ENCODE measurements around the gene CEP72.

CEP72 gene

DNA sequence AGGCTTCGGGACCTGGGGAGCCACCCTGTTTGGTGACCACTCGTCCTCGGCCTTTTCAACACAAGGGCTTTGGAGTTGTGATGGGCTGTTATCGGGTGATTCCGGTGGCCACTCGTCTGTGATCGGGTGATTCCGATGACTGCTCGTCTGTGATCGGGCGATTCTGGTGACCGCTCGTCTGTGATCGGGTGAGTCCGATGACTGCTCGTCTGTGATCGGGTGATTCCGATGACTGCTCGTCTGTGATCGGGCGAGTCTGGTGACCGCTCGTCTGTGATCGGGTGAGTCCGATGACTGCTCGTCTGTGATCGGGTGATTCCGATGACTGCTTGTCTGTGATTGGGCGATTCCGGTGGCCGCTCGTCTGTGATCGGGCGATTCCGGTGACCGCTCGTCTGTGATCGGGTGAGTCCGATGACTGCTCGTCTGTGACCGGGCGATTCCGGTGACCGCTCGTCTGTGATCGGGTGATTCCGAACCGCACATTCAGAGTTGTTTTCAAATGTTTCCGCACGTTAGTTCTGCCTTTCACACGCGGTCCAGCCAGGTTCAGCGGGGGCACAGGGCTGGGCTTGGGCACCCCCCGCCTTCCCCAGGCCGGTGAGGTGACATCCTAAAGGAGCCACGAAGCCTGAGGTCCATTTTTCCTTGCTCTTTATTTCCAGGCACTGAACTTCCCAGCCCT is 50.8 kb downstream of the CEP72 start:
- DNase-seq (ENCODE audit: insufficient read length, low spot score) = no peak
- FAIRE-seq = no peak
- TF ChIP-seq POLR2A (IDR thresholded peaks at IDR 0.05; ENCODE audit: low read depth, low read length) = no peak

DNA sequence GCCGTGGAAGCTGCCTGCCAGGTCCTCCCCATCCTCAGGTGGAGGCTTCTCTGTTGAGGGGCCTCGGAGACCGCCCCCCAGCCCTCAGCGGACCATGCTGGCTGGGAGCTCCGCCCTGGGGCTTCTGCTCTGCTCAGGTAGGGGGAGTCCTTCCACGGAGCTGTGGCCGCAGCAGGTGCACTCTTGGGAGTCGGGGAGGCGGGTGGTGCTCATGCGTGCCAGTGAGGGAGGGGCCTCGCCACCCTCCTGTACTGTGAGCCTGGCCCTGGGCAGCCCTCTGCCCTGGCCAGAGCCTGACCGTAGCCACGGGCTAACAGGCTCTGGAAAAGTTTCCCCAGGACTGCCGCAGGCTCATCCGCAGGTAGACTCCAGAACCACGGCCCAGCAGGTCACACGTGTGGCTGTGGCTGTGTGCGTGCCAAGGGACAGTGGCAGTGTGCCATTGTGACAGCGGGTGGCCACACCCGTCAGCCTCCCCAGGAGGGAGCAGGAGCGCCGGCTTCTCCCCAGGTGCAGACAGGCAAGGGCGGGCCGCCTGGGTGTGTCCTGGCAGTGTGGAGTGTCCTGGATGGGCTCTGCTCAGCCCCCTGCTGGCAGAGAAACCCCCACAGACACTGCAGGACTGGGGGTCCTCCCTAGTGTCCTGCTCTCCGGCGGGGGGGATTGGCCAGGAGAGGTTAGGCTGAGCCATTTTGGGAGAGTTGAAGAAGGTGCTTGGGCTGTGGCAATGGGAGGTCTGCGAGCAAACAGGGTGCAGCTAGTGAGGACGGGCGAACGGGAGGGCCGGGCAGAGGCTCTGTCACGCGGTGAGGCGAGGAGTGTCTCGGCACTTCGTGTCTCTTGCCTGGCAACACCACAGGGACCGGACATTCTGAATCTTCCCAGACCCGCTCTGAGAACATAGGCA is 51.5 kb downstream of the CEP72 start:
- DNase-seq (ENCODE audit: insufficient read length, low spot score) = no peak
- no peak for FAIRE-seq
- no peak for TF ChIP-seq POLR2A (IDR thresholded peaks at IDR 0.05; ENCODE audit: low read depth, low read length)

DNA sequence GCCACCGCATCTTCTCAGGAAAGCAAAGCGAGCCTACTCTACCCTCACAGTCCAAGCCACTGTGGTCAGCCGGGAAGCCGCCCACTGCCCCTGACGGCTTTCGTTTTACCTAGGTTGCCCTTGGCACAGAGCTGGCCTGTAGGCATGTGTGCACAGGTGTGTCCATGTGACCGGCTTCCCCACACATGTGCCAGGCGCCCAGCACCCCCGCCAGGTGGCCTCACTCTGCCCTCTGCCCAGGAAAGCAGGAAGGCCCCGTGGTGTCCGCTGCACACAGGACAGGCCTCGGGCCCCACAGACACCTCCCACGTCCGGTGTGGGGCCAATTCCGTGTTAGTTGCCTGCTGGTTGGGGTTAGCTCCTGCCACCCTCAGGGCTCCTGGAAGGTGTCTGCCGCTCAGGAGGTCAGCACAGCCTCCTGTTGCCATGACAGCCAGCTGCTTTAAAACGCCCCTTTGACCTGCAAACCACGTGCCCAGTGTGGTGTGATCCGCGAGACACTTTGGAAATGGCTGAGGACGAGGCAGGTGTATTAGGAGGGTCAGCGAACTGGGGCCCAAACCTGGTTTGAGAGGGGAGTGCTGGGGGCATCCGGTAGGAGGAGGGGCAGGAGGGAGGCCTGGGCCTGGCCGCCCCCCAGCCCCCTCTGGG is 52.3 kb downstream of the CEP72 start:
- DNase-seq (ENCODE audit: insufficient read length, low spot score) (no peak), FAIRE-seq (no peak)
- no peak for TF ChIP-seq POLR2A (IDR thresholded peaks at IDR 0.05; ENCODE audit: low read depth, low read length)

DNA sequence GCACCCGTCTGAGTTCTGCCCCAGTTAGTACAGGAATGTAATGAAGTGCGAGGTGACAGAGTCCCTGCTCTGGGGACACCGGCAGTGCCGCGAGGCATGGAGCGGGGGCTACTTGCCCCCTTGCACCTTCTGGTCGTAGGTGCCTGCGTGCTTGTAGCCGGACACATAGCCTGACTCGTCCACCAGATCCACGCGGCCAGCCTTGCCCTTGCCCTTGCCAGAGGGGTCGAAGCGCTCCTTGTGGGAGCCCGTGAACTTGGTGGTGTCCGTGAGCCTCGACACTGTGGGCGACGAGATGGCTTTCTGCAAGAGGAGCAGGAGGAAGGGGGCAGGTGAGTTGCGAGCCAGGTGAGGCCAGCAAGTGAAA is 52.8 kb downstream of the CEP72 start:
- TF ChIP-seq POLR2A (IDR thresholded peaks at IDR 0.05; ENCODE audit: low read depth, low read length) = no peak
- FAIRE-seq = no peak
- no peak for DNase-seq (ENCODE audit: insufficient read length, low spot score)

DNA sequence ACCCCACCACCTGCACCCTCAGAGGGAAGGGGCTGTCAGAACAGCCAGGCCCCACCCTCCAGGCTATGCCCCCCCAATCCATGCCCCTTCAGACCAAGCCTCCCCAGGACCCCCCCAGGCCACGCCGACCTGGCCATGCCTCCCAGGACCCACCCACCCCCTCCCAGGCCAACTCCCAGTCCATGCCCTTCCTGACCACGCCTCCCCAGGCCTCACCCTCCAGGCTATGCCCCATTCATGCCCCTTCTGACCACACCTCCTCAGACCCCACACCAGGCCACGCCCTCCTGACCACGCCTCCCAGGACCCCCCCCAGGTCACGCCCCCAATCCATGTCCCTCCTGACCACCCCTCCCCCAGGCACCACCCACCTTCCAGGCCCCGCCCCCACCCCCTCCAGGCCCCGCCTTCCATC is 53.4 kb downstream of the CEP72 start:
- TF ChIP-seq POLR2A (IDR thresholded peaks at IDR 0.05; ENCODE audit: low read depth, low read length) = no peak
- no peak for FAIRE-seq
- no peak for DNase-seq (ENCODE audit: insufficient read length, low spot score)

DNA sequence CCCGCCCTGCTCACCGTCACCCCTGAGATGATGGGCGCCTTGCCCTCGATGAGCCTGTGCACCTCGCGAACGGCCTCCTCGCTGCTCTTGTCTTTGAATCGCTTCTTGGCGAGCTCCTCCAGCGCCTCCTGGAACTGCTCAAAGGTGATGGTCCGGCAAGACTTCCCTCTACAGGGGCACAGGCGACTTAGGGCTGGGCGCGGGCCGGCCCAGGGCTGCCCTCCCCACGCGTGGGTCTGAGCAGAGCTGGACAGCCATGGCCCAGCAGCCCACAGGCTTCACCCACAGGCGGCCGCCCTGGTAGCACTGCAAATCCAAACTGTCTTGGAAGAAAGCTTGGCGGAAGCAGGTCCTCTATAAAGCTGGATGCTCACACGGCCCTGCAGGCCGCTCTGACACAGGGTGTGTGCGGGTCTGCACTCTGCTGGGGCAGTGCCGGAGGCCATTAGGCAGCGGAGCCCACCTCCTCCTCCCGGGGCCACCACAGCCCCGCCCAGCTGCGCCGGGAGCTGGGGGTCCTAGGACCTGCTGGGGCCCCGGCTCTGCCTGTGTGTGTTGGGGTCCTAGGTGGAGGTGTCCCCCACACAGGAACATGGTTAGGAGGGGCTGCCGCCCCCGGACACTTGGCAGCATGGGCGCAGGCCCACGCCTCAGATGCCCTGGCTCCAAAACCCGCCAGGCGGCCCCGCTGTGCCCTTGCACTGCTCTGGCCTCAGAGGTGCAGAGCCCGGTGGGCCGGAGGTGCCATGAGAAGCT is 54.0 kb downstream of the CEP72 start:
- DNase-seq (ENCODE audit: insufficient read length, low spot score) (no peak), FAIRE-seq (no peak)
- no peak for TF ChIP-seq POLR2A (IDR thresholded peaks at IDR 0.05; ENCODE audit: low read depth, low read length)

DNA sequence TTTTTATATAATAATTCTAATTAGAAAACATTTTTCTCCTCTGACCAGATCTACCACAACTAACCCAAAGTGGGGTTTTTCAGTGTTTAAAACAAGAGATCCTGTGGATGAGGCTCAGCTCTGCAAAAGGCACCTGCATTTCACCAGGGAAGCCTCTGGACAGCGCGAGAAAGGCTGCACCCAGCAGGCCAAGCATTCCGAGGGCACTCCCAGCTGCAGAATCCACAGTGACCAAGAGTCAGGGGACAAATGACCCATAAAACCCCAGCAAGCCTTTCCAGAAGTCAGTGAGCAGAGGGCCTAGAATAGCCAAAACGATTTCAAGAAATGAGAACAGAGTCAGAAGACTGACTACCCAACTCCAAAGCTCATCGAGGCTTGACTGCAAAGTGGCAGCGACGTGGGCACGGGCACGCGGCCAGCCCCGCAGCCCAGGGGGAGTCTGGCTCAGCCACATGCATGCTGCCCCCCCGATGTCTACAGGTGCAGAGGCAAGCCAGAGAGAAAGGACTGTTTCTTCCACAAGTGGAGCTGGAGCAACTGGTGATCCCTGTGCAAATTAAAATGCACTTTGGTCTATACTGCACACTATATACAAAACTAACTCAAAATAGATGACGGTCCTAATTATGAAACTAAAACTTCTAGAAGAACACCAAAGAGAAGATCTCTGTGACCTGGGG is 54.8 kb downstream of the CEP72 start:
- DNase-seq (ENCODE audit: insufficient read length, low spot score) (no peak), FAIRE-seq (no peak)
- TF ChIP-seq POLR2A (IDR thresholded peaks at IDR 0.05; ENCODE audit: low read depth, low read length) = no peak

DNA sequence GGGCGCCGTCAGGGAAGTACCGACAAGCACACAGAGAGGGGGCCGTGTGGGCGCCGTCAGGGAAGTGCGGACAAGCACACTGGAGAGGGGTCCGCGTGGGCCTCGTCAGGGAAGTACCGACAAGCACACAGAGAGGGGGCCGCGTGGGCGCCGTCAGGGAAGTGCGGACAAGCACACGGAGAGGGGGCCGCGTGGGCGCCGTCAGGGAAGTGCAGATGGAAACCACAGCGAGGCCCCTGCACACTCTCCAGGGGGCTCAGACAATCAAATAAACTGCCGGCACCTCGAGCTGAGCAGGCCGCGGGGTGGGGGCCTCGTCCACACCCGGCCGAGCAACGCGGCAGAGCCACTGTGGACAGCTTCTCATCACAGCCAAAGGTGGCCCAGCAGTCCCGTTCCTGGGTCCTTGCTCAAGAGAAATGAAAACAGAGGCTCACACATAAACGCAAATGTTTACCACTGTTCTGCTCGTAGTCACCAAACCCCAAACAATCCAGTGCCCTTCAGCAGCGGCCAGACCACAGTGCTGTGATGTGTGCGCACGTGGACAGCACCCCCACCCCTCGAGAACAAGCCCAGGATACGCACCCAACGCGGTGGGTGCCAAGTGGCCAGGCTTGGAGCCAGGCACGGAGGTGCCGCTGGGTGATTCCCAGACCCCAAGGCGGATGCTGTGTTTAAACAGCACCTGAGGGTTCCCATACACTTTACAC is 56.3 kb downstream of the CEP72 start:
- no peak for DNase-seq (ENCODE audit: insufficient read length, low spot score)
- no peak for TF ChIP-seq POLR2A (IDR thresholded peaks at IDR 0.05; ENCODE audit: low read depth, low read length)
- no peak for FAIRE-seq

DNA sequence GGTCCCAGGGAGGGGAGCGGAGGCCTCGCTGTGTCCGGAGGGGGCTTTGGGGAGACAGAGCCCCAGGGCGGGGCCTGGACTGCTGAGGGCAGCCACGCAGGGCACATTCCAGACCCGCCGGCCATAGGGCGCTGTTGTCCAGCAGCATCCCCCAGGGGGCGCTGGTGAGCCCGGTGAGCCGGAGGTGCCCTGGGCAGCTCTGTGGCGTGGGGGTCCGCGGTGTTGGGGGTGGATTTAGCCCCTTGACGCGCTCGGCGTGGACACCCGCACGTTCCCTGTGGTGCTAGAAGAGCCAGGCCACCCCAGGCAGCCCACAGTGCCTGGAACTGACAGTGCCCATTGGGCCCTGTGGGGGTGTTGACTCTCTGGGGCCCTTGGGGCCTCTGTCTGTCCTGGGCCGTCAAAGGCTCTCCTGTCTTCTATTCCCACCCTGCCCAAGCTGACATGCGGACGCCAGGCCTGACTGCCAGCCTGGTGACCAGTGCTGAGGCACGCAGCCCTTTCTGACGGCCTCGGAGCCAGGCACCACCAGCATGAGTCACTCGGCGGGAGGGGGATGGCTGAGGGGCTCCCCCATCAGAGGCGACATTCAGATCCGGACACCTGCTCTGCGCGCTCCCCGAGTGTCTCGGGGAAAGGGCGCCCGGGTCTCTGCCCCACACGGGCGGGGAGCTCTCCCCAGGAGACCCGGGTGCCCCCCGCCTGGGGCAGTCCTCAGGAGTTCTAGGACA is 57.1 kb downstream of the CEP72 start:
- TF ChIP-seq POLR2A (IDR thresholded peaks at IDR 0.05; ENCODE audit: low read depth, low read length) = no peak
- DNase-seq (ENCODE audit: insufficient read length, low spot score) = no peak
- FAIRE-seq = no peak

DNA sequence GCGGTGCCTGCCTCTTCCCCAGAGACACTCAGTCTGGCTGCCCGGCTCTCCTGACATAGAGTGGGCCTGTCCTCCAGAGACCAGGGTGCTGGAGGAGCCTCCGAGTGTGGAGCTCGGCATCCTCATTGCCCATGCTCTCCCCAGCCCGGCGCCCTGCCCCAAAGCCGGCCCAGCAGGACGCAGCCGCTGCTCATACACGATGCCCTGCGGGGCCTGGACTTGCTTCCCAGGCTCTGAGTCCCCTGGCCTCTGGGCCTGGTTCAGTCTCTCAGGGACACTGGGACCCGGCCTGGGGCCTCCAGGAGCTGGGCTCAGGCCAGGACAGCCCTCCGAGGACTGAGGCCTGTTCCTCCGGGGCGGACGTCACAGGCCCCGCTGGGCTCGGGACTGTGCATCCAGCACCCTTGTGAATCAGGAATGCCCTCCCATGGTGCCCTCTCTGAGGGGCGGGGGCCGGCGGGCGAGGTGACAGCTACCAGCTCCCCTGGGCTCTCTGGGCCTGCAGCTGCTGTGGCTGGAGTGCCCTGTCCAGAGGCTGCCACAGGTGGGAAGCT is 57.8 kb downstream of the CEP72 start:
- no peak for FAIRE-seq
- no peak for DNase-seq (ENCODE audit: insufficient read length, low spot score)
- no peak for TF ChIP-seq POLR2A (IDR thresholded peaks at IDR 0.05; ENCODE audit: low read depth, low read length)

DNA sequence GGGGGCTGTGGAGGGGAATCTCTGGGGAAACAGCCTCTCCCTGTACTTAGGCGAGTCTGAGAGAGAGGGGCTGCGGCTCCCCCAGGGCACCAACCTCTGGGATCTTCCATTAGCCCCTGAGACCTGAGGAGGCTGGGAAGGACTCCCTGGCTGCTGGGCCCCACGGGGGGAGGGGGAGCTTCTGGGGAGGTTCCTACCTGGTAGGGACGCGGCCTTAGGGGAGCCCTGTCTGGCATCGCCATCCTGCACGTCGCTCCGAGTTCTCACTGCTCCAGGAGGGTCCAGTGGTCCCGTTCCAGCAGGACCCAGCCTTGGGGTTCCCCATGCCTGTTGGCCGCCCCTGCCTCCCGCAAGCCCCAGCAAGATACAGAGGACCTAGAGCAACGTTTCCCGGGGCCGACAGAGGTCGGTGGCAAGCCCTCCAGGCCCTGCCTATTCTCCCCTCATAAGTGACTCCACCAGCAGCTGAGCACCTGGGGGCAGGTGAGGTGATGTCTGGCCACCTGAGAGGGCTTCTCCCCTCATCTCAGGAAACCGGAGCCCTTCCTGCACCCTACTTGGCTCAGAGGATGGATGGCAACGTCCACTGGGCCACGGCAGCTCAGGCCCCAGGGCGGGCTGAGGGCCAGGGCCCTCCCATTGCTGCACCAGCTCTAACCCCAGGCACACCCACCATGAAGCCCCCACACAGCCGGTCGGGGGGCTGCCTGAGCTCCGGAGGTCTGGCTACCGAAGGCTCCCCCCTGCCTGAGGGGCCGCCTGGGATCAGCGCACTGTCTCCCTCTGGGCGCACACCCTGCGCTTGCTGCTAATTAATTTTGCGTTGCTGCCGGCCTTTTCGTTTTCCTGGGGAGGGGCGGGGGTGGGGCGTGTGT is 58.5 kb downstream of the CEP72 start:
- no peak for TF ChIP-seq POLR2A (IDR thresholded peaks at IDR 0.05; ENCODE audit: low read depth, low read length)
- no peak for FAIRE-seq

More for the DNA sequence above, 58.5 kb downstream of the CEP72 start:
- DNase-seq (ENCODE audit: insufficient read length, low spot score) = no peak
